GM23338 (cell line): ENCODE measurements around the gene THUMPD3. TPM values are rescaled to one million over a fixed set of nuclear protein-coding genes. Genes with fewer than 3 reads are reported as not detected.

Source experiments
- ATAC-seq: fragments of 200-7000 bp; cut with Tn5 transposase; 3 replicates; pipeline ENCODE4 v1.9.1; 2020
- DNase-seq: peaks from one replicate; pipeline ENCODE4 v3.0.0-alpha.2; 2015; ENCODE audit warnings: low spot score
- H2AFZ ChIP-seq: fragments of 200-600 bp; sonication (generic); 2 replicates; pipeline ENCODE4 v1.8.0; 2016; ENCODE audit warnings: antibody characterized with exemption, mild to moderate bottlenecking, moderate library complexity
- H3F3A ChIP-seq: fragments of 200-600 bp; sonication (generic); replicated peaks from 2 replicates; pipeline ENCODE4 v1.8.0; 2017; ENCODE audit warnings: antibody characterized with exemption, mixed run types, low read depth
- H3K27ac ChIP-seq: fragments of 200-600 bp; sonication (generic); 2 replicates; pipeline ENCODE4 v1.6.1; 2016; ENCODE audit warnings: low read depth
- H3K27me3 ChIP-seq: fragments of 200-600 bp; sonication (generic); 2 replicates; pipeline ENCODE4 v1.8.0; 2016; ENCODE audit warnings: mild to moderate bottlenecking, mixed run types, moderate library complexity; ENCODE audit not compliant: insufficient read depth
- H3K36me3 ChIP-seq: fragments of 200-600 bp; sonication (generic); 2 replicates; pipeline ENCODE4 v1.8.0; 2016; ENCODE audit warnings: mild to moderate bottlenecking; ENCODE audit not compliant: insufficient read depth
- H3K4me1 ChIP-seq: fragments of 200-600 bp; sonication (generic); 2 replicates; pipeline ENCODE4 v1.8.0; 2016; ENCODE audit warnings: mild to moderate bottlenecking, moderate library complexity; ENCODE audit not compliant: insufficient read depth
- H3K4me2 ChIP-seq: fragments of 200-600 bp; sonication (generic); 2 replicates; pipeline ENCODE4 v1.7.1; 2017; ENCODE audit warnings: mixed run types
- H3K4me3 ChIP-seq: fragments of 200-600 bp; sonication (generic); 2 replicates; pipeline ENCODE4 v1.6.1; 2016; ENCODE audit warnings: mixed run types
- H3K79me2 ChIP-seq: fragments of 200-600 bp; sonication (generic); replicated peaks from 2 replicates; pipeline ENCODE4 v1.8.0; 2017; ENCODE audit warnings: mild to moderate bottlenecking; ENCODE audit not compliant: insufficient read depth
- H3K9me2 ChIP-seq: fragments of 200-600 bp; sonication (generic); 2 replicates; pipeline ENCODE4 v1.8.0; 2017; ENCODE audit not compliant: insufficient read depth
- H4K20me1 ChIP-seq: fragments of 200-600 bp; sonication (generic); replicated peaks from 2 replicates; pipeline ENCODE4 v1.8.0; 2017; ENCODE audit warnings: mild to moderate bottlenecking; ENCODE audit not compliant: insufficient read depth
- H3K27ac Mint-ChIP-seq: 2 replicates; pipeline ENCODE4 v1.8.0; 2020; ENCODE audit warnings: inconsistent platforms, mild to moderate bottlenecking, moderate library complexity, mixed read lengths
- H3K27me3 Mint-ChIP-seq: 3 replicates; pipeline ENCODE4 v1.8.0; 2022; ENCODE audit warnings: low read depth, mild to moderate bottlenecking, moderate library complexity, mixed read lengths, inconsistent platforms; ENCODE audit not compliant: insufficient read depth, poor library complexity
- H3K36me3 Mint-ChIP-seq: 3 replicates; pipeline ENCODE4 v1.8.0; 2021; ENCODE audit warnings: low read depth, mild to moderate bottlenecking, inconsistent platforms, moderate library complexity, mixed read lengths
- H3K4me1 Mint-ChIP-seq: 3 replicates; pipeline ENCODE4 v1.8.0; 2020; ENCODE audit warnings: mild to moderate bottlenecking, inconsistent platforms, mixed read lengths
- H3K4me3 Mint-ChIP-seq: 3 replicates; pipeline ENCODE4 v1.8.0; 2021; ENCODE audit warnings: moderate library complexity, mild to moderate bottlenecking, inconsistent platforms, mixed read lengths
- H3K9me3 Mint-ChIP-seq: 3 replicates; pipeline ENCODE4 v1.8.0; 2020; ENCODE audit warnings: moderate library complexity, mild to moderate bottlenecking, inconsistent platforms, mixed read lengths
- CREB1 ChIP-seq: fragments of 250-450 bp; sonication (Bioruptor Pico); IDR thresholded peaks from 2 replicates; pipeline ENCODE4 v1.5.0; 2020; ENCODE audit warnings: low read depth, mild to moderate bottlenecking, moderate library complexity
- EZH2 ChIP-seq: fragments of 200-600 bp; sonication (generic); IDR thresholded peaks from one replicate; pipeline ENCODE4 v1.8.0; 2017; ENCODE audit warnings: antibody characterized with exemption, mild to moderate bottlenecking, low read depth; ENCODE audit not compliant: unreplicated experiment
- EZH2phosphoT487 ChIP-seq: fragments of 200-600 bp; sonication (generic); IDR thresholded peaks from one replicate; pipeline ENCODE4 v1.8.1; 2018; ENCODE audit warnings: antibody characterized with exemption; ENCODE audit not compliant: unreplicated experiment
- JUNB ChIP-seq: IDR thresholded peaks from one replicate; pipeline ENCODE4 v1.6.1; 2016; ENCODE audit warnings: antibody characterized with exemption; ENCODE audit not compliant: unreplicated experiment
- POLR2AphosphoS5 ChIP-seq: IDR thresholded peaks from 2 replicates; pipeline ENCODE4 v1.6.1; 2016; ENCODE audit warnings: antibody characterized with exemption, low read depth
- ZNF114 ChIP-seq: fragments of 250-450 bp; sonication (Bioruptor Pico); IDR thresholded peaks from 2 replicates; pipeline ENCODE4 v1.5.0; 2020; ENCODE audit warnings: mild to moderate bottlenecking, moderate library complexity
- ZNF331 ChIP-seq: fragments of 250-450 bp; sonication (Bioruptor Pico); IDR thresholded peaks from 2 replicates; pipeline ENCODE4 v1.5.0; 2020; ENCODE audit warnings: low read depth, mild to moderate bottlenecking, moderate library complexity
- polyA plus RNA-seq: library from polyadenylated mRNA; unstranded; fragments of >200 nt; fragmentation: Nextera tagmentation; extraction: Ambion mirVana; gene quantifications from 2 replicates; pipeline ENCODE4 v1.2.1, GENCODE V29; 2016
- total RNA-seq: library from RNA; depleted of rRNA; stranded (reverse); fragments of >200 nt; shearing (Covaris generic); gene quantifications from 2 replicates; pipeline ENCODE4 v1.2.3, GENCODE V29; 2014
- TF ChIP-seq, protein P1 (sequence below): IDR thresholded peaks from 2 replicates; pipeline ENCODE4 v1.6.1; 2016; ENCODE audit warnings: antibody characterized with exemption
- TF ChIP-seq, protein P2 (sequence below): IDR thresholded peaks from one replicate; pipeline ENCODE4 v1.6.1; 2018; ENCODE audit warnings: antibody characterized with exemption; ENCODE audit not compliant: unreplicated experiment
- TF ChIP-seq, protein P3 (sequence below): fragments of 250-450 bp; sonication (Bioruptor Pico); IDR thresholded peaks from 2 replicates; pipeline ENCODE4 v1.5.0; 2020; ENCODE audit warnings: mild to moderate bottlenecking, moderate library complexity

The THUMPD3 gene
- total and polyA plus RNA-seq, 2 experiments from 2014 or later, result 30.1 to 54.1 TPM

DNA sequence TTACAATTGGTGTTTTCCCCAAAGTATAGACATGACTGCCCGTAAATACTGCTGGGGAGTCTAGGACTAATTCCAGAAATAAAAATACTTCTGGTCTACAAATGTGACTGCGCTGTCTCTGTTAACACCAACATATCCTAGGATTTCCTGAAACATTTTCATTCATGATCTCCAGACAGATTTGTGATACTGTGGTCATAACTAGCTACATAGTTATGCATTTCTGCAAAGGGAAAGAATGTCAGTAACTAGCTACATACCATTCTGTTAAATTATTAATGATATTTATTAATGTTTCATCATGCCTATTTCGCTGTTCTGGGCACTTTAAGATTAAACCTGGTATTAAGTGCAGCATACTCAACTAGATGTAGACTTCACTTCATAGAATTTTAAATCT is 67.9 kb downstream of the THUMPD3 start (continued):
- TF ChIP-seq JUNB, result no peak
- TF ChIP-seq, protein P1, sequence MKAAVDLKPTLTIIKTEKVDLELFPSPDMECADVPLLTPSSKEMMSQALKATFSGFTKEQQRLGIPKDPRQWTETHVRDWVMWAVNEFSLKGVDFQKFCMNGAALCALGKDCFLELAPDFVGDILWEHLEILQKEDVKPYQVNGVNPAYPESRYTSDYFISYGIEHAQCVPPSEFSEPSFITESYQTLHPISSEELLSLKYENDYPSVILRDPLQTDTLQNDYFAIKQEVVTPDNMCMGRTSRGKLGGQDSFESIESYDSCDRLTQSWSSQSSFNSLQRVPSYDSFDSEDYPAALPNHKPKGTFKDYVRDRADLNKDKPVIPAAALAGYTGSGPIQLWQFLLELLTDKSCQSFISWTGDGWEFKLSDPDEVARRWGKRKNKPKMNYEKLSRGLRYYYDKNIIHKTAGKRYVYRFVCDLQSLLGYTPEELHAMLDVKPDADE, result no peak
- no peak for TF ChIP-seq ZNF331 (CRISPR knock-in tag)
- TF ChIP-seq CREB1, result no peak
- no peak for TF ChIP-seq EZH2phosphoT487

- H3K9me2 ChIP-seq, result no peaks in the 10 kb centered on the region
- H3K27ac ChIP-seq, result no peak overlapping the region; the same call in 1 of the 2 replicates
- Mint-ChIP-seq H3K4me1 (no peaks in the 10 kb centered on the region), H3K9me3 (no peaks in the 10 kb centered on the region; the same call in 2 of the 3 replicates), H3K4me3 (no peak overlapping the region), H3K36me3 (peaks cover 94% of the 10 kb centered on the region), H3K27me3 (peaks cover 2% of the 10 kb centered on the region), H3K27ac (no peak overlapping the region)
- ATAC-seq (no peak), DNase-seq (no peak)
- H3F3A ChIP-seq, result peaks cover 17% of the 10 kb centered on the region
- H3K79me2 ChIP-seq, result peaks cover 82% of the 10 kb centered on the region
- H3K4me2 ChIP-seq, result no peak overlapping the region
- H4K20me1 ChIP-seq, result peaks cover 72% of the 10 kb centered on the region
- peaks cover 91% of the 10 kb centered on the region for H3K36me3 ChIP-seq
- no peaks in the 10 kb centered on the region for H3K4me1 ChIP-seq
- TF ChIP-seq POLR2AphosphoS5 (no peak), ZNF331 (CRISPR knock-in tag) (no peak), JUNB (no peak), ZNF114 (CRISPR knock-in tag) (no peak), EZH2 (no peak)
- TF ChIP-seq, protein P2, sequence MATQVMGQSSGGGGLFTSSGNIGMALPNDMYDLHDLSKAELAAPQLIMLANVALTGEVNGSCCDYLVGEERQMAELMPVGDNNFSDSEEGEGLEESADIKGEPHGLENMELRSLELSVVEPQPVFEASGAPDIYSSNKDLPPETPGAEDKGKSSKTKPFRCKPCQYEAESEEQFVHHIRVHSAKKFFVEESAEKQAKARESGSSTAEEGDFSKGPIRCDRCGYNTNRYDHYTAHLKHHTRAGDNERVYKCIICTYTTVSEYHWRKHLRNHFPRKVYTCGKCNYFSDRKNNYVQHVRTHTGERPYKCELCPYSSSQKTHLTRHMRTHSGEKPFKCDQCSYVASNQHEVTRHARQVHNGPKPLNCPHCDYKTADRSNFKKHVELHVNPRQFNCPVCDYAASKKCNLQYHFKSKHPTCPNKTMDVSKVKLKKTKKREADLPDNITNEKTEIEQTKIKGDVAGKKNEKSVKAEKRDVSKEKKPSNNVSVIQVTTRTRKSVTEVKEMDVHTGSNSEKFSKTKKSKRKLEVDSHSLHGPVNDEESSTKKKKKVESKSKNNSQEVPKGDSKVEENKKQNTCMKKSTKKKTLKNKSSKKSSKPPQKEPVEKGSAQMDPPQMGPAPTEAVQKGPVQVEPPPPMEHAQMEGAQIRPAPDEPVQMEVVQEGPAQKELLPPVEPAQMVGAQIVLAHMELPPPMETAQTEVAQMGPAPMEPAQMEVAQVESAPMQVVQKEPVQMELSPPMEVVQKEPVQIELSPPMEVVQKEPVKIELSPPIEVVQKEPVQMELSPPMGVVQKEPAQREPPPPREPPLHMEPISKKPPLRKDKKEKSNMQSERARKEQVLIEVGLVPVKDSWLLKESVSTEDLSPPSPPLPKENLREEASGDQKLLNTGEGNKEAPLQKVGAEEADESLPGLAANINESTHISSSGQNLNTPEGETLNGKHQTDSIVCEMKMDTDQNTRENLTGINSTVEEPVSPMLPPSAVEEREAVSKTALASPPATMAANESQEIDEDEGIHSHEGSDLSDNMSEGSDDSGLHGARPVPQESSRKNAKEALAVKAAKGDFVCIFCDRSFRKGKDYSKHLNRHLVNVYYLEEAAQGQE, result no peak
- TF ChIP-seq, protein P3, sequence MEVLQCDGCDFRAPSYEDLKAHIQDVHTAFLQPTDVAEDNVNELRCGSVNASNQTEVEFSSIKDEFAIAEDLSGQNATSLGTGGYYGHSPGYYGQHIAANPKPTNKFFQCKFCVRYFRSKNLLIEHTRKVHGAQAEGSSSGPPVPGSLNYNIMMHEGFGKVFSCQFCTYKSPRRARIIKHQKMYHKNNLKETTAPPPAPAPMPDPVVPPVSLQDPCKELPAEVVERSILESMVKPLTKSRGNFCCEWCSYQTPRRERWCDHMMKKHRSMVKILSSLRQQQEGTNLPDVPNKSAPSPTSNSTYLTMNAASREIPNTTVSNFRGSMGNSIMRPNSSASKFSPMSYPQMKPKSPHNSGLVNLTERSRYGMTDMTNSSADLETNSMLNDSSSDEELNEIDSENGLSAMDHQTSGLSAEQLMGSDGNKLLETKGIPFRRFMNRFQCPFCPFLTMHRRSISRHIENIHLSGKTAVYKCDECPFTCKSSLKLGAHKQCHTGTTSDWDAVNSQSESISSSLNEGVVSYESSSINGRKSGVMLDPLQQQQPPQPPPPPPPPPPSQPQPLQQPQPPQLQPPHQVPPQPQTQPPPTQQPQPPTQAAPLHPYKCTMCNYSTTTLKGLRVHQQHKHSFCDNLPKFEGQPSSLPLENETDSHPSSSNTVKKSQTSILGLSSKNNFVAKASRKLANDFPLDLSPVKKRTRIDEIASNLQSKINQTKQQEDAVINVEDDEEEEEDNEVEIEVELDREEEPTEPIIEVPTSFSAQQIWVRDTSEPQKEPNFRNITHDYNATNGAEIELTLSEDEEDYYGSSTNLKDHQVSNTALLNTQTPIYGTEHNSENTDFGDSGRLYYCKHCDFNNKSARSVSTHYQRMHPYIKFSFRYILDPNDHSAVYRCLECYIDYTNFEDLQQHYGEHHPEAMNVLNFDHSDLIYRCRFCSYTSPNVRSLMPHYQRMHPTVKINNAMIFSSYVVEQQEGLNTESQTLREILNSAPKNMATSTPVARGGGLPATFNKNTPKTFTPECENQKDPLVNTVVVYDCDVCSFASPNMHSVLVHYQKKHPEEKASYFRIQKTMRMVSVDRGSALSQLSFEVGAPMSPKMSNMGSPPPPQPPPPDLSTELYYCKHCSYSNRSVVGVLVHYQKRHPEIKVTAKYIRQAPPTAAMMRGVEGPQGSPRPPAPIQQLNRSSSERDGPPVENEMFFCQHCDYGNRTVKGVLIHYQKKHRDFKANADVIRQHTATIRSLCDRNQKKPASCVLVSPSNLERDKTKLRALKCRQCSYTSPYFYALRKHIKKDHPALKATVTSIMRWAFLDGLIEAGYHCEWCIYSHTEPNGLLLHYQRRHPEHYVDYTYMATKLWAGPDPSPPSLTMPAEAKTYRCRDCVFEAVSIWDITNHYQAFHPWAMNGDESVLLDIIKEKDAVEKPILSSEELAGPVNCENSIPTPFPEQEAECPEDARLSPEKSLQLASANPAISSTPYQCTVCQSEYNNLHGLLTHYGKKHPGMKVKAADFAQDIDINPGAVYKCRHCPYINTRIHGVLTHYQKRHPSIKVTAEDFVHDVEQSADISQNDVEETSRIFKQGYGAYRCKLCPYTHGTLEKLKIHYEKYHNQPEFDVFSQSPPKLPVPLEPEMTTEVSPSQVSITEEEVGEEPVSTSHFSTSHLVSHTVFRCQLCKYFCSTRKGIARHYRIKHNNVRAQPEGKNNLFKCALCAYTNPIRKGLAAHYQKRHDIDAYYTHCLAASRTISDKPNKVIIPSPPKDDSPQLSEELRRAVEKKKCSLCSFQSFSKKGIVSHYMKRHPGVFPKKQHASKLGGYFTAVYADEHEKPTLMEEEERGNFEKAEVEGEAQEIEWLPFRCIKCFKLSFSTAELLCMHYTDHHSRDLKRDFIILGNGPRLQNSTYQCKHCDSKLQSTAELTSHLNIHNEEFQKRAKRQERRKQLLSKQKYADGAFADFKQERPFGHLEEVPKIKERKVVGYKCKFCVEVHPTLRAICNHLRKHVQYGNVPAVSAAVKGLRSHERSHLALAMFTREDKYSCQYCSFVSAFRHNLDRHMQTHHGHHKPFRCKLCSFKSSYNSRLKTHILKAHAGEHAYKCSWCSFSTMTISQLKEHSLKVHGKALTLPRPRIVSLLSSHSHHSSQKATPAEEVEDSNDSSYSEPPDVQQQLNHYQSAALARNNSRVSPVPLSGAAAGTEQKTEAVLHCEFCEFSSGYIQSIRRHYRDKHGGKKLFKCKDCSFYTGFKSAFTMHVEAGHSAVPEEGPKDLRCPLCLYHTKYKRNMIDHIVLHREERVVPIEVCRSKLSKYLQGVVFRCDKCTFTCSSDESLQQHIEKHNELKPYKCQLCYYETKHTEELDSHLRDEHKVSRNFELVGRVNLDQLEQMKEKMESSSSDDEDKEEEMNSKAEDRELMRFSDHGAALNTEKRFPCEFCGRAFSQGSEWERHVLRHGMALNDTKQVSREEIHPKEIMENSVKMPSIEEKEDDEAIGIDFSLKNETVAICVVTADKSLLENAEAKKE (CRISPR knock-in tag), result no peak
- TF ChIP-seq, protein P1, result no peak
- H2AFZ ChIP-seq, result no peak overlapping the region
- H3K4me3 ChIP-seq, result no peak overlapping the region
- no peaks in the 10 kb centered on the region for H3K27me3 ChIP-seq
These were observed 71.0 kb downstream of the THUMPD3 start for GRCh38 chr3:9433627-9434521.
